PC-9 (cell line): ENCODE measurements around the gene NAB2. TPM values are rescaled to one million over a fixed set of nuclear protein-coding genes. Genes with fewer than 3 reads are reported as not detected.

ENCODE experiments used
- BruUV-seq: library from RNA; stranded (reverse); fragments of 400-500 nt; replicated peaks from 2 replicates; lab custom pipeline; 2021; lab: Mats Ljungman, UMichigan
- CTCF ChIA-PET: fragments of 300-600 bp; sonication (Branson Sonifier 250); formaldehyde crosslinking; loops from one replicate; lab custom pipeline; 2022; ENCODE audit warnings: antibody characterized with exemption; lab: Charles Lee
- POLR2A ChIA-PET: fragments of 300-600 bp; sonication (Branson Sonifier 250); formaldehyde crosslinking; loops from one replicate; lab custom pipeline; 2022; ENCODE audit warnings: antibody characterized with exemption; ENCODE audit not compliant: unreplicated experiment; lab: Charles Lee
- DNase-seq, 2 experiments: peaks; one replicate each; pipeline versions ENCODE4 v3.0.0 to v3.0.0-alpha.2; 2015 to 2022; ENCODE audit warnings: mixed read lengths in 1 of 2
- H2AFZ ChIP-seq: fragments of 200-600 bp; sonication (generic); 2 replicates; pipeline ENCODE4 v1.8.1; 2017; ENCODE audit warnings: antibody characterized with exemption
- H3F3A ChIP-seq: fragments of 200-600 bp; sonication (generic); 2 replicates; pipeline ENCODE4 v1.8.1; 2017; ENCODE audit warnings: antibody characterized with exemption, mild to moderate bottlenecking, low read depth; ENCODE audit not compliant: insufficient read depth
- H3K27ac ChIP-seq: fragments of 200-600 bp; sonication (generic); 2 replicates; pipeline ENCODE4 v1.6.1; 2016; ENCODE audit warnings: mixed run types
- H3K27me3 ChIP-seq: fragments of 200-600 bp; sonication (generic); 2 replicates; pipeline ENCODE4 v1.6.1; 2016; ENCODE audit warnings: low read depth, mixed run types; ENCODE audit not compliant: insufficient read depth
- H3K36me3 ChIP-seq: fragments of 200-600 bp; sonication (generic); 2 replicates; pipeline ENCODE4 v1.6.1; 2016; ENCODE audit warnings: low read depth, mixed run types
- H3K4me1 ChIP-seq: fragments of 200-600 bp; sonication (generic); replicated peaks from 2 replicates; pipeline ENCODE4 v1.6.1; 2016; ENCODE audit warnings: mixed run types; ENCODE audit not compliant: insufficient read depth
- H3K4me2 ChIP-seq: fragments of 200-600 bp; sonication (generic); 2 replicates; pipeline ENCODE4 v1.6.1; 2017; ENCODE audit warnings: mixed run types
- H3K4me3 ChIP-seq: fragments of 200-600 bp; sonication (generic); 2 replicates; pipeline ENCODE4 v1.6.1; 2016; ENCODE audit warnings: mixed run types
- H3K79me2 ChIP-seq: fragments of 200-600 bp; sonication (generic); 2 replicates; pipeline ENCODE4 v1.6.1; 2017; ENCODE audit warnings: low read depth, mixed run types
- H3K9me2 ChIP-seq: fragments of 200-600 bp; sonication (generic); 2 replicates; pipeline ENCODE4 v1.8.1; 2017; ENCODE audit warnings: mild to moderate bottlenecking; ENCODE audit not compliant: insufficient read depth
- H3K9me3 ChIP-seq: fragments of 200-600 bp; sonication (generic); 2 replicates; pipeline ENCODE4 v1.8.1; 2016; ENCODE audit warnings: low read depth; ENCODE audit not compliant: insufficient read depth
- H4K20me1 ChIP-seq: fragments of 200-600 bp; sonication (generic); 2 replicates; pipeline ENCODE4 v1.8.1; 2017; ENCODE audit not compliant: insufficient read depth
- EZH2 ChIP-seq: fragments of 200-600 bp; sonication (generic); IDR thresholded peaks from 2 replicates; pipeline ENCODE4 v1.8.0; 2017; ENCODE audit warnings: antibody characterized with exemption, low read depth
- intact Hi-C: fragments of 100-400 bp; cut with micrococcal nuclease; formaldehyde crosslinking; loops from one replicate; pipeline ENCODE4 v1.10.0; 2022; ENCODE audit not compliant: unreplicated experiment
- total RNA-seq: library from RNA; stranded (reverse); gene quantifications from 2 replicates; pipeline ENCODE4 v1.2.3, GENCODE V29; 2021
- TF ChIP-seq, protein P1 (sequence below): fragments of 200-600 bp; sonication (generic); conservative IDR thresholded peaks from 2 replicates; pipeline ENCODE4 v1.6.1; 2017; ENCODE audit warnings: mixed run types, antibody characterized with exemption, mild to moderate bottlenecking, moderate library complexity

Gene NAB2
- total RNA-seq, 1 experiment from 2014 or later, result 13.8 TPM

DNA sequence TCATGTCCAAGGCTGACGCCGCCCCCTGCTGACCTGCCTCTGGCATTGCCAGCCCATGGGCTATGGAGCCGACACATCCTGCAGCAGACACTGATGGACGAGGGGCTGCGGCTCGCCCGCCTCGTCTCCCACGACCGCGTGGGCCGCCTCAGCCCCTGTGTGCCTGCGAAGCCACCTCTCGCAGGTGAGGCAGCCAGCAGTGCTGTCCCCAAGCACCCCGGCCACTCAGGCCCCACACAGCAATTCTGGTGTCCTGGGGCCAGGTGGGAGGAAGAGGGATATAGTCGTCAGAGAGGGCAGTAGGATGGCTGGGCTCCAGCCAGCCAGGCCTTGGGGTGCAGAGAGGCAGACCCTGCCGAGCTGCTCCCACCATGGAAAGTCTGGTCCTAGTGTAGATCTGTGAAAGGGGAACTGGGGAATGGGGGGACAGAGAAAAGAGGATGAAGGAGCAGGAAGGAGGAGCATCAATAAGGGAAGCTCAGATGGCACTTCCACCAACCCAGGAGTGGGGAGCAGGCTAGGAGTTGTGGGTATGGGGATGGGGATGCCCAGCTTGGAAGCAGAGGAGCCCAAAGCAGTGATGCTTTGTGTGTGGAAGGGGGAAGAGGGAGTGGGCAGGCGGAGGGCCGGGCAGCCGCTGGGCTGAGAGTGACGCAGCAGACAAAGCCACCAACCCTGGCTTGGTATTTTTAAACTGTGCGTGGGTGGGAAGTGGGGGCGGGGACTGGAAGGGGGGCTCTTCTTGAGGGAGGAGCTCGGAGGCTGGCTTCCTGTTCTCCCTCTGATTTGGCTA lies 4.7 kb downstream of the NAB2 start:
- no peaks in the 10 kb centered on the region for H3K9me3 ChIP-seq
- H3K4me2 ChIP-seq, result no peak overlapping the region
- POLR2A ChIA-PET, result interaction anchor here (0.6 to 1.6 kb wide), 2 partner anchors 16 to 19 kb away, joined by 4 to 6 read pairs; no protein-coding TSS in a partner anchor
- H3K4me1 ChIP-seq, result no peaks in the 10 kb centered on the region
- H3K27ac ChIP-seq, result no peak overlapping the region
- DNase-seq, result peak in 1 of 2 experiments; percentile 38
- intact Hi-C loops, result no loop called here
- H3K36me3 ChIP-seq, result no peaks in the 10 kb centered on the region
- TF ChIP-seq, protein P1, sequence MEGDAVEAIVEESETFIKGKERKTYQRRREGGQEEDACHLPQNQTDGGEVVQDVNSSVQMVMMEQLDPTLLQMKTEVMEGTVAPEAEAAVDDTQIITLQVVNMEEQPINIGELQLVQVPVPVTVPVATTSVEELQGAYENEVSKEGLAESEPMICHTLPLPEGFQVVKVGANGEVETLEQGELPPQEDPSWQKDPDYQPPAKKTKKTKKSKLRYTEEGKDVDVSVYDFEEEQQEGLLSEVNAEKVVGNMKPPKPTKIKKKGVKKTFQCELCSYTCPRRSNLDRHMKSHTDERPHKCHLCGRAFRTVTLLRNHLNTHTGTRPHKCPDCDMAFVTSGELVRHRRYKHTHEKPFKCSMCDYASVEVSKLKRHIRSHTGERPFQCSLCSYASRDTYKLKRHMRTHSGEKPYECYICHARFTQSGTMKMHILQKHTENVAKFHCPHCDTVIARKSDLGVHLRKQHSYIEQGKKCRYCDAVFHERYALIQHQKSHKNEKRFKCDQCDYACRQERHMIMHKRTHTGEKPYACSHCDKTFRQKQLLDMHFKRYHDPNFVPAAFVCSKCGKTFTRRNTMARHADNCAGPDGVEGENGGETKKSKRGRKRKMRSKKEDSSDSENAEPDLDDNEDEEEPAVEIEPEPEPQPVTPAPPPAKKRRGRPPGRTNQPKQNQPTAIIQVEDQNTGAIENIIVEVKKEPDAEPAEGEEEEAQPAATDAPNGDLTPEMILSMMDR, result peak; percentile 68; the same call in 1 of the 2 replicates
- no peak for TF ChIP-seq EZH2
- H4K20me1 ChIP-seq, result 0 out of 2 replicates have a peak, but pooled peaks cover 3% of the 10 kb centered on the region
- no TSS peak for BruUV-seq
- H3K9me2 ChIP-seq, result no peaks in the 10 kb centered on the region
- CTCF ChIA-PET, result interaction anchor here (0.7 kb wide), 1 partner anchor 14 kb away, joined by 3 read pairs; no protein-coding TSS in a partner anchor
- H3F3A ChIP-seq, result peaks cover 17% of the 10 kb centered on the region
- no peak overlapping the region for H2AFZ ChIP-seq
- no peaks in the 10 kb centered on the region for H3K79me2 ChIP-seq
- no peaks in the 10 kb centered on the region for H3K27me3 ChIP-seq
- no peak overlapping the region for H3K4me3 ChIP-seq

DNA sequence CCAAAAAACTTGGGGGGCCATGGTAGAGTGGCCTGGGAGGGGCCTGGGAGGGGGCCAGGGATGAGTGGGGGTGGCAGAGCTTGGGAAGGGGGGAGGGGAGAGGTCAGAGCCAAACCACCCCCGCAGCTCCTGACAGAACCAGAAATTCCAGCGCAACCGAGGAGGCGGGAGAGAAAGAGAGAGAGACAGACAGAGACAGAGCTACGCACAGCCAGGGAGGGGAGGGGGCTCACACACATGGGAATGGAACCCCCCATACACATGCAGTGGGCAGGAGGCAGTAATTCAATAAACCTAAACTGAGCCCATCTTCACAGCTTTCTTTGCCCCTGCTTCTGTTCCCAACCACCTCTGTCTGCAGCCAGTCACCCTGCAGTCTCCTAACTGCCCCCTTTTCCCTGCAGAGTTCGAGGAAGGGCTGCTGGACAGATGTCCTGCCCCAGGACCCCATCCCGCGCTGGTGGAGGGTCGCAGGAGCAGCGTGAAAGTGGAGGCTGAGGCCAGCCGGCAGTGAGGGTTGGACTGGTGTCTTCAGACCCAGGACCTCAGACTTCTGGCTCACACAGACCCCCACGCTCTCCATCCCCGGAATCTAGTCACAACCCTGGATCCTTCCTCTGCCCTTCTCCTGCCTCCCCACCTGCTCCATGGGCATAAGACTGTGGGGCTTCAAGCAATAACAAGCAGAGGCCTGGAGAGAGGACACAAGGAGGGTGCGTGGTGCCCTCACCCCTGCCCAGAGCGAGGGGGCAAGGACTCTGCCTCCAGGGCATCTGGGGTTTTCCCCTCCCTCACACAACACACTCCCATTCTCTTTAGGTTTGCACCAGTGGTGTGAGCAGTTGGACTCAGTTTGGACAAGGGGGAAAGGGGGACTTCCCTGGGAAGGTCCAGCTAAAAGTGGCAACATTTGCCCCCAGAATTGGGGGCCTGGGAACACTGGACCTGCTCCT lies 5.6 kb downstream of the NAB2 start:
- H3K36me3 ChIP-seq, result peaks cover 2% of the 10 kb centered on the region; the same call in 1 of the 2 replicates
- H3F3A ChIP-seq, result peaks cover 17% of the 10 kb centered on the region
- H3K4me1 ChIP-seq, result no peaks in the 10 kb centered on the region
- no peak for DNase-seq
- POLR2A ChIA-PET, result interaction anchor here (1.6 kb wide), 1 partner anchor 18 kb away, joined by 6 read pairs; no protein-coding TSS in a partner anchor
- intact Hi-C loops, result no loop called here
- H3K27ac ChIP-seq, result no peak overlapping the region
- no peak overlapping the region for H2AFZ ChIP-seq
- H3K9me2 ChIP-seq, result no peaks in the 10 kb centered on the region
- no peaks in the 10 kb centered on the region for H3K9me3 ChIP-seq
- no peak overlapping the region for H3K4me2 ChIP-seq
- 0 out of 2 replicates have a peak, but pooled peaks cover 3% of the 10 kb centered on the region for H4K20me1 ChIP-seq
- no peaks in the 10 kb centered on the region for H3K79me2 ChIP-seq
- H3K27me3 ChIP-seq, result no peaks in the 10 kb centered on the region
- H3K4me3 ChIP-seq, result no peak overlapping the region
- CTCF ChIA-PET, result no interaction called here
- TF ChIP-seq, protein P1, result no peak
- TF ChIP-seq EZH2, result no peak
- no TSS peak for BruUV-seq

DNA sequence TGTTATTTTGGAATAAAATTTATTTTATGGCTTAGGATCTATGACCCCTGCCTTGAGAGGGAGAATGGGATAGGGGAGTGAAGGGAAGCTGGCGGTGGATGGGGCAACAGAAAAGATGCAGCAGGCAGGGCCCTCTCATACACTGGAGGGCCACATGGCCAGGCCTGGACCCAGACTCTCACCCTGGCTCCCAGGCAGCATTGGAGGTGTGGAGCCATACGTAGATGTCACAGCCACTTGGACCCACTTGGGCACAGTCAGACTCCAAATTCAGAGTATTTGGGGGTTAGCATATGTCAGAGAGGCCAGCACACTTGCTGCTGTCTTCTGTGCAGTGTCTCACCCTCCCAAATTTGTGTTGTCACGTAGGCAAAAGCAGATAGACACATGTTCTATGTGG lies 6.5 kb downstream of the NAB2 start:
- no peaks in the 10 kb centered on the region for H3K27me3 ChIP-seq
- no peaks in the 10 kb centered on the region for H3K79me2 ChIP-seq
- H3K4me1 ChIP-seq, result no peaks in the 10 kb centered on the region
- H3K4me2 ChIP-seq, result no peak overlapping the region
- TF ChIP-seq EZH2, result no peak
- TF ChIP-seq, protein P1, result no peak
- no peaks in the 10 kb centered on the region for H3K9me3 ChIP-seq
- no peak for DNase-seq
- peaks cover 4% of the 10 kb centered on the region; the same call in 1 of the 2 replicates for H3K36me3 ChIP-seq
- CTCF ChIA-PET, result no interaction called here
- H3K9me2 ChIP-seq, result no peaks in the 10 kb centered on the region
- H4K20me1 ChIP-seq, result 0 out of 2 replicates have a peak, but pooled peaks cover 3% of the 10 kb centered on the region
- H2AFZ ChIP-seq, result no peak overlapping the region
- no peak overlapping the region for H3K4me3 ChIP-seq
- intact Hi-C loops, result no loop called here
- no TSS peak for BruUV-seq
- POLR2A ChIA-PET, result interaction anchor here (0.5 to 0.6 kb wide), 2 partner anchors 16 to 33 kb away, joined by 4 read pairs; partner anchors contain the start of gene LRP1
- peaks cover 17% of the 10 kb centered on the region for H3F3A ChIP-seq
- H3K27ac ChIP-seq, result no peak overlapping the region
